Activated CD4-positive, alpha-beta T cell treated with anti-CD3 and anti-CD28 coated beads for 4 hours (primary cell): Measurements from ENCODE around the gene VWA5A.
A peak's percentile ranks its signal among the peaks of the same experiment; 100 is the strongest.

ENCODE experiments used
- DNase-seq, 2 donors: peaks; one replicate each; pipeline ENCODE4 v3.0.0-alpha.2; 2020

VWA5A gene

GRCh38 chr11:124170801-124171586, 55.7 kb downstream of the VWA5A start:
- no peak for DNase-seq

GRCh38 chr11:124172101-124172500, 56.9 kb downstream of the VWA5A start:
- DNase-seq = no peak

GRCh38 chr11:124172599-124172998, 57.3 kb downstream of the VWA5A start:
- DNase-seq = no peak

DNA sequence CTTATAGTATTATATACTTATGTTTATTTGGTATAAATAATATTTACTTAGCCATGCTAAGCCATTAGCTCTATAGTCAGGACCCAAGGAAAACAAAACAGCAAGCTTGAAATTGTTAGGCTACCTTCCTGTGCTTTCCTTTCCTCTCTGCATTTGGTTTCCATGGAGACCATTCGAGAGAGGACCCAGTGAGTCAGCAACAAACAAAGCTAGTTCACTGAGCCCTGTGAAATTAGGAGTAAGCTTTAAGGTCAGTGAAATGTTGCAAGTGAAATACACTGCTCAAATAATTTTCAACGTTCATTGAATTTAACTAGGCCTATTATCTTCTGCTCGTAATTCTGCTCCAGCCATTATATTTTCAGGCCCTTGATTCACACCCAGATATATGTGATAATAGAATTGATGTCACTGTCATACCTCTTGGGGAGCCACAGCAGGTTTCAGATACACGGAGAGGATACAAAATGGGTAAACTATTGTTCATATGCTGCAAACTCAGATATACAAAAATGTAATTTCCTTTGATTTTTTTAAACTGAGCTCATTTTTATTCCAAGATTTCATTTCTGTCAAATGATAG, 58.8 kb downstream of the VWA5A start:
- DNase-seq = no peak

DNA sequence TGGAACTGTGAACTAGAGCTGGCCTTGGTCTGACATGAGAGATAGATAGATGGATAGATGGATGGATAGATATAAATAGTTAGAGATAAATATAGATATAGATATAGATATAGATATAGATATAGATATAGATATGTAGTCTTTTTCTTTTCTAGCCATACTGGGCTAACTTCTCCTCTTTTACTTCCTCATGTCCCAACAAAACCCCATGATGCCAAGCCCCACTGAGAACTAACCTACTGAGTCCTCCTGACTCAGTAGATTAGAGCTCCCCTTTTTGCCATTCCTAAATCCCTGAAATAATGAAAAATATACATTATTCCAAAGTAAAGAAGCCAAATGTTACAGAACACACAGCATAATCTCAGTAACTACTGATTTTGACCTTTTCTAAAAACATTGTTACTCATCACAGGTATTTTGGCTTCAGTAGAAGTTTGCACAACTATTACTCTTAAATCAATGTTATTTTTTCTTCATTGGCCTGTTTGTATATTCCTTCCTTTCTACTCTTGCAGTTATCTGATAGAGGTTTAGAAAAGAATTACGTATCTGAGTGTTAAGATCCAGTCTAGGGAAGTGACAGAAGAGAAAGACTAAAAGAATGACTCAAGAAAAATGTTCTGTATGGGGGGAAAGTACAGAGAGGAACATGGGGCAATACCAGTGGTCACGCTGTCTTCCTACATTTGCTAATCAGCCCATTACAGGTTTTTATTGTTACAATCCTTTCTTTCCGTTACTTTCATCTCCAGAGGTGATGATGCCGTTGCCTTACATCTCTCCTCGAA, 61.9 kb downstream of the VWA5A start:
- DNase-seq = no peak

GRCh38 chr11:124179310-124179709, 64.1 kb downstream of the VWA5A start:
- no peak for DNase-seq

- no peak for DNase-seq
Measured at GRCh38 chr11:124183068-124183467, 67.8 kb downstream of the VWA5A start, which contains the start of gene OR10D3. Gene OR10D3, plus strand, starts transcription at chr11:124183345. Its CDS starts 1,925 bp downstream, at chr11:124185270.

DNA sequence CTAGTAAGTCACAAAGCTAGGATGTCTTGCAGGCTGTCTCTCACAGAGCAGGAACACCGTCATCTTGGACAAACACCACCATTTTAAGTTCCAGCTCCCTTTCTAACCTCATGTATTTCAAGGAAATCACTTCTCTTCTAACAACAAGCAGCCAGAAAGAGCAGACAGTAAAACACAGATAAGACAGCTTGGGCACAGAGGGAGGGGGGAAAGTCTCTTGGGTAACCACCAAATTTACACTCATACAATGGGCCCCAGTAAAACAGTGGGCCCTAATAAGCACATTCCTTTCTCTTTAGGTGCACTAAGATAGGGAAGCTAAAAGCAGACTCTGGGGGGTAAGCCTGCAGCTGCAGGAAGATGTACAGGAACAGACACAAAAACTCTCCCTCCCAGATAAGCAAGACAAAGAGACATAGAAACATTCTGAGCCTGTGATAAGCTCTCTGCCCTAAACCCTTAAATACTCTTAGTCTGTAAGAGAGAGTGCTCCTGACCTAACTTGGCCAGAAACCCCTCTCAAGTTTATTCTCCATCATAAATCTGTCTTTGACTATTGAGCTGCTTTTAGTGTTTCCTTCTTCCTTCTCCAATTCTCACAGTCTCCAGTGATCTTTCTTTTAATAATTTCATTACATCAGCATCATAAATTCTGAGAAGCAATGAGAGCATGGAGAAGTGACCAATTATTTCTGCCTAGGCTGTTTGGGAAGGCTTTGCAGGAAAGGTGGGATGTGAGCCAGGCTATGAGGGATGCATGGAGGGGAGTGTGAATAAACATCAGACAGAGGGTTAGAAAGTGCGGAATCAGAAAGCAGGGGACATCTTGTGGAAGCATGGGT, 75.3 kb downstream of the VWA5A start:
- DNase-seq = no peak

DNA sequence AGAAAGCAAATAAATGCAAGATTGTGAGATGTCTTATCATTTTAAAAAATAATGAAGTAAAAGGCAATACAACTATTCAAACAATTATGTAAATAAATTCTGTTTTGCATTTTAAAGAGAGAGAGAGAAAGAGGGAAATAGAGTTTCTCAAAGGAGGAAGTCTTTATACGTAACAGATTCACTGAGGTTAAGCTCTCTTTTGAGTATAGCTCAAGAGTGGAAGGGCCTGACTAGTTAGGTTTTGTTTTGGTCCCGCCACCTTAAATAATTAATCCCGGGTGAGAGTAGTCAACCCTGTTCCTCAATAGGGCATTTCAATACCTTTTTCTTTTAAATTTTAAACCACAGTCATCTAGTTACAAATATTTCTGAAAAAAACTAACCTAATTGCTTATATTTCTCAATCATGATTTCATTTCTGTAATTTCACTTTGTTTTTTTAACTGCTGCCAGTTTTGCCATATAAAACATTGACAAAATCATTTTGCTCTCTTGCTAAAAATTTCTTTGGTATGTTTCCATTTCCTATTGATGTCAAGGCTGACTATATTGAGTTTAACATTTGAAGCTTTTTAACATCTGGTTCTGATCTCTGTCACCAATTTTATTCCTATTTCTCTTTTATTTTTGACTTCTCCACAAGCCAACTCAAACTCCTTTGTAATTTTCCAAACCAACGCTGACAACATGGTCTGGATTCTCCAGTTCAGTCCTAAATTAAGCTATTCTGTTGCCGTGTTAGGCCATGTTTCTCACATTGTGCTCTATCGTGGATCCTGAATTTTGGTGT, 78.2 kb downstream of the VWA5A start:
- DNase-seq = no peak

GRCh38 chr11:124194293-124195188, 79.3 kb downstream of the VWA5A start:
- DNase-seq = no peak

- DNase-seq = peak; percentile 26
Measured at GRCh38 chr11:124195189-124195734, 80.0 kb downstream of the VWA5A start.
